GM06990 (cell line): Measurements from ENCODE around the gene FBXO34.
"Not testable (repeated sequence)": the region's sequence is repeated elsewhere in the genome, so short reads cannot be mapped to it uniquely, and the experiment has no call there.

Source experiments
- DNase-seq: peaks from one replicate; pipeline ENCODE4 v3.0.0-alpha.2; 2011; ENCODE audit not compliant: insufficient read length; ENCODE audit errors: extremely low read depth
- H3K27me3 ChIP-seq: replicated peaks from 2 replicates; pipeline ENCODE4 v1.6.0; 2011; ENCODE audit warnings: low read length; ENCODE audit not compliant: control insufficient read depth, insufficient read depth
- H3K36me3 ChIP-seq: 2 replicates; pipeline ENCODE4 v1.5.1; 2011; ENCODE audit warnings: low read length; ENCODE audit not compliant: control insufficient read depth, insufficient read depth
- H3K4me3 ChIP-seq: replicated peaks from 2 replicates; pipeline ENCODE4 v1.5.1; 2011; ENCODE audit warnings: low read depth, mild to moderate bottlenecking, control low read depth, low read length
- CTCF ChIP-seq: IDR thresholded peaks from 2 replicates; pipeline ENCODE4 v1.5.1; 2011; ENCODE audit warnings: low read length, control low read depth, mild to moderate bottlenecking, inconsistent platforms; ENCODE audit not compliant: insufficient read depth, poor library complexity, severe bottlenecking

FBXO34 gene

GRCh38 chr14:55303691-55304145, 32.5 kb downstream of the FBXO34 start:
- Histone ChIP-seq H3K4me3 (no peak overlapping the region), H3K27me3 (no peaks in the 10 kb centered on the region), H3K36me3 (no peaks in the 10 kb centered on the region)
- TF ChIP-seq CTCF: no peak
- peak; percentile 34 for DNase-seq

GRCh38 chr14:55306938-55307589, 35.8 kb downstream of the FBXO34 start:
- TF ChIP-seq CTCF: no peak
- DNase-seq: no peak
- Histone ChIP-seq H3K36me3 (peaks cover 2% of the 10 kb centered on the region; the same call in 1 of the 2 replicates), H3K27me3 (no peaks in the 10 kb centered on the region), H3K4me3 (no peak overlapping the region)

- no peak for TF ChIP-seq CTCF
- DNase-seq: no peak
- Histone ChIP-seq H3K36me3 (peaks cover 2% of the 10 kb centered on the region), H3K4me3 (no peak overlapping the region), H3K27me3 (no peaks in the 10 kb centered on the region)
Measured at GRCh38 chr14:55309154-55309553, 37.9 kb downstream of the FBXO34 start.

GRCh38 chr14:55309761-55310365, 38.6 kb downstream of the FBXO34 start:
- Histone ChIP-seq H3K27me3 (no peaks in the 10 kb centered on the region), H3K4me3 (no peak overlapping the region), H3K36me3 (peaks cover 2% of the 10 kb centered on the region)
- no peak for TF ChIP-seq CTCF
- no peak for DNase-seq

GRCh38 chr14:55312379-55313030, 41.3 kb downstream of the FBXO34 start:
- H3K27me3 ChIP-seq, DNase-seq, H3K4me3 ChIP-seq, H3K36me3 ChIP-seq: not testable (repeated sequence)

GRCh38 chr14:55313480-55313879, 42.3 kb downstream of the FBXO34 start:
- Histone ChIP-seq H3K27me3 (no peaks in the 10 kb centered on the region), H3K36me3 (peaks cover 2% of the 10 kb centered on the region), H3K4me3 (no peak overlapping the region)
- no peak for DNase-seq
- no peak for TF ChIP-seq CTCF
